Astrocyte (in vitro differentiated cells and primary cell): ENCODE results near the gene ATP11A. TPM values are rescaled to one million over a fixed set of nuclear protein-coding genes. Genes with fewer than 3 reads are reported as not detected.

ENCODE experiments used
- DNase-seq: peaks from one replicate; pipeline ENCODE4 v3.0.0-alpha.2; 2010; ENCODE audit warnings: low read depth
- FAIRE-seq: peaks from 2 replicates; lab custom pipeline; 2011; peaks lifted over from hg19 to GRCh38; lab: Jason Lieb, UNC
- H2AFZ ChIP-seq: 2 replicates; pipeline ENCODE4 v1.6.0; 2012; ENCODE audit warnings: low read depth, low read length, inconsistent platforms
- H3K27ac ChIP-seq: 2 replicates; pipeline ENCODE4 v1.5.1; 2011; ENCODE audit warnings: low read depth, low read length, inconsistent platforms
- H3K27me3 ChIP-seq: 2 replicates; pipeline ENCODE4 v1.6.0; 2011; ENCODE audit warnings: low read length, inconsistent platforms; ENCODE audit not compliant: insufficient read depth
- H3K36me3 ChIP-seq: 2 replicates; pipeline ENCODE4 v1.5.1; 2011; ENCODE audit warnings: low read length, inconsistent platforms; ENCODE audit not compliant: insufficient read depth
- H3K4me1 ChIP-seq: 2 replicates; pipeline ENCODE4 v1.5.1; 2011; ENCODE audit warnings: low read length, inconsistent platforms; ENCODE audit not compliant: insufficient read depth
- H3K4me2 ChIP-seq: 2 replicates; pipeline ENCODE4 v1.6.0; 2012; ENCODE audit warnings: low read length, inconsistent platforms
- H3K4me3 ChIP-seq: 2 replicates; pipeline ENCODE4 v1.5.1; 2011; ENCODE audit warnings: low read depth, mild to moderate bottlenecking, low read length, inconsistent platforms; ENCODE audit not compliant: insufficient read depth
- H3K79me2 ChIP-seq: 2 replicates; pipeline ENCODE4 v1.6.0; 2012; ENCODE audit warnings: mild to moderate bottlenecking, low read length, inconsistent platforms; ENCODE audit not compliant: insufficient read depth
- H3K9ac ChIP-seq: 2 replicates; pipeline ENCODE4 v1.6.0; 2012; ENCODE audit warnings: mild to moderate bottlenecking, low read length, inconsistent platforms
- H3K9me3 ChIP-seq: 2 replicates; pipeline ENCODE4 v1.5.1; 2012; ENCODE audit warnings: low read depth, mild to moderate bottlenecking, low read length, inconsistent platforms; ENCODE audit not compliant: insufficient read depth
- H4K20me1 ChIP-seq: 2 replicates; pipeline ENCODE4 v1.6.0; 2012; ENCODE audit warnings: low read length, inconsistent platforms; ENCODE audit not compliant: insufficient read depth
- H3K27ac Mint-ChIP-seq: one replicate; pipeline ENCODE4 v1.8.0; 2021; ENCODE audit warnings: mild to moderate bottlenecking, mixed read lengths; ENCODE audit not compliant: unreplicated experiment
- H3K27me3 Mint-ChIP-seq: one replicate; pipeline ENCODE4 v1.8.0; 2021; ENCODE audit warnings: low read depth, mixed read lengths; ENCODE audit not compliant: unreplicated experiment
- H3K36me3 Mint-ChIP-seq: one replicate; pipeline ENCODE4 v1.8.0; 2021; ENCODE audit warnings: low read depth, mixed read lengths; ENCODE audit not compliant: unreplicated experiment
- H3K4me1 Mint-ChIP-seq: one replicate; pipeline ENCODE4 v1.8.0; 2021; ENCODE audit warnings: low read depth, mixed read lengths; ENCODE audit not compliant: unreplicated experiment
- H3K4me3 Mint-ChIP-seq: one replicate; pipeline ENCODE4 v1.8.0; 2021; ENCODE audit warnings: mild to moderate bottlenecking, moderate library complexity, mixed read lengths; ENCODE audit not compliant: unreplicated experiment
- H3K9me3 Mint-ChIP-seq: one replicate; pipeline ENCODE4 v1.8.0; 2021; ENCODE audit warnings: mild to moderate bottlenecking, mixed read lengths; ENCODE audit not compliant: unreplicated experiment
- EZH2 ChIP-seq: IDR thresholded peaks from 2 replicates; pipeline ENCODE4 v1.6.1; 2012; ENCODE audit warnings: mild to moderate bottlenecking, low read length, inconsistent platforms; ENCODE audit not compliant: insufficient read depth
- total RNA-seq: library from RNA; stranded (reverse); gene quantifications from 2 replicates; pipeline ENCODE4 v1.2.1, GENCODE V29; 2021
- TF ChIP-seq, protein P1 (sequence below): IDR thresholded peaks from 2 replicates; pipeline ENCODE4 v1.5.1; 2011; ENCODE audit warnings: low read depth, mild to moderate bottlenecking, inconsistent platforms, low read length, moderate library complexity; ENCODE audit not compliant: insufficient read depth

ATP11A gene
- total RNA-seq, 1 donor from 2014 or later: 38.9 TPM

DNA sequence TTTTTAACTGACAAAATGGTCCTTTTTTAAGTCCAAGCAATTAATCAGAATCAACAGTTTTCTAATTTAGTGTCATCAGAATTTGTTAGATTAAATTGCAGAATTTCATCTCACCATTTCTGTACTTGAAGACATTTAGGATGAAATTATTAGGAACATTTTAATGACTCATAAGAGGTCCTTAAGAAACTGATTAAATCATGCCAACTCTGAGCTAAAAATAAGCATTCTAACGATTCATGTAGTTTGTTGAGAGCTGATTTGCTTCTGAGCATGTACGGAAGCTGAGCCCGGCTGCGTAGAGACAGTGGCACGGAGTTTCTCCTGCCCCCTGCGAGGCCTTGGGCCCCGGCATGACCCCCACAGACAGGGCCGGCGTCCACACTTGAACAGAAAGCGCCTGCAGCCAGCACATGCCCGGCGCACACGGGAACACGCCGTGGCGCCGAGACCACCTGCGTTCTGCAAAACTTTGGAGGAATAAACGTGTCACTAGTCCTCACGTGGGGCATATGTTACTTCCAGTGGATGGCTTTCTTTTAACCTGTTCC lies 189.5 kb downstream of the ATP11A start:
- no peaks in the 10 kb centered on the region for H3K4me1 ChIP-seq
- no peaks in the 10 kb centered on the region for H4K20me1 ChIP-seq
- Mint-ChIP-seq H3K4me3 (no peak overlapping the region), H3K27me3 (no peaks in the 10 kb centered on the region), H3K4me1 (no peaks in the 10 kb centered on the region), H3K36me3 (peaks cover 8% of the 10 kb centered on the region), H3K27ac (no peak overlapping the region), H3K9me3 (no peaks in the 10 kb centered on the region)
- H3K27me3 ChIP-seq: no peaks in the 10 kb centered on the region
- H3K36me3 ChIP-seq: no peaks in the 10 kb centered on the region
- H3K4me3 ChIP-seq: no peak overlapping the region
- no peak overlapping the region for H2AFZ ChIP-seq
- H3K79me2 ChIP-seq: no peaks in the 10 kb centered on the region
- DNase-seq: no peak
- FAIRE-seq: no peak
- H3K9ac ChIP-seq: no peak overlapping the region
- H3K9me3 ChIP-seq: no peaks in the 10 kb centered on the region
- H3K4me2 ChIP-seq: no peak overlapping the region
- TF ChIP-seq, protein P1, sequence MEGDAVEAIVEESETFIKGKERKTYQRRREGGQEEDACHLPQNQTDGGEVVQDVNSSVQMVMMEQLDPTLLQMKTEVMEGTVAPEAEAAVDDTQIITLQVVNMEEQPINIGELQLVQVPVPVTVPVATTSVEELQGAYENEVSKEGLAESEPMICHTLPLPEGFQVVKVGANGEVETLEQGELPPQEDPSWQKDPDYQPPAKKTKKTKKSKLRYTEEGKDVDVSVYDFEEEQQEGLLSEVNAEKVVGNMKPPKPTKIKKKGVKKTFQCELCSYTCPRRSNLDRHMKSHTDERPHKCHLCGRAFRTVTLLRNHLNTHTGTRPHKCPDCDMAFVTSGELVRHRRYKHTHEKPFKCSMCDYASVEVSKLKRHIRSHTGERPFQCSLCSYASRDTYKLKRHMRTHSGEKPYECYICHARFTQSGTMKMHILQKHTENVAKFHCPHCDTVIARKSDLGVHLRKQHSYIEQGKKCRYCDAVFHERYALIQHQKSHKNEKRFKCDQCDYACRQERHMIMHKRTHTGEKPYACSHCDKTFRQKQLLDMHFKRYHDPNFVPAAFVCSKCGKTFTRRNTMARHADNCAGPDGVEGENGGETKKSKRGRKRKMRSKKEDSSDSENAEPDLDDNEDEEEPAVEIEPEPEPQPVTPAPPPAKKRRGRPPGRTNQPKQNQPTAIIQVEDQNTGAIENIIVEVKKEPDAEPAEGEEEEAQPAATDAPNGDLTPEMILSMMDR: no peak
- TF ChIP-seq EZH2: no peak
- H3K27ac ChIP-seq: no peak overlapping the region

DNA sequence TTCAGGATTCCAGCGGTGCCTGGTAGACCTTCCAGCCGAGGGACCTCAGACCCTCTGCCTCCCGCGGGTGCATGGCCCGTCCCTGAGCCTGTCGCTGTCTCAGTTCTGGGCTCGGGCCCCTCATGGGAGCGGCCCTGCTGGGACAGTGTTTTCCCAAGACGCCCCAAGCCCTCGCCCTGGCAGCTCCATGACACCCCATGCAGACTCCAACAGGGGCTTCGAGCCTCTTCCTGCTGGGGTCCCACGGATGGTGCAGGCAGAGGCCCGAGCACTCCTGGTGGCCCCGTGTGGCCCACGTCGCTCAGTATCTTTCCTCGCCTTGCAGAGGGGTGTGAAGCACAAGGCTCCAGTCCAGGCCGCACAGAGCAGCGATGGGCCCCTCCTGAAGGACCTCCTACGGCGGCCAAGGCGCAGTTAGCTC lies 190.4 kb downstream of the ATP11A start:
- H3K36me3 ChIP-seq: no peaks in the 10 kb centered on the region
- no peaks in the 10 kb centered on the region for H4K20me1 ChIP-seq
- H3K79me2 ChIP-seq: no peaks in the 10 kb centered on the region
- no peak overlapping the region for H2AFZ ChIP-seq
- H3K9me3 ChIP-seq: no peaks in the 10 kb centered on the region
- no peak overlapping the region for H3K4me3 ChIP-seq
- DNase-seq: no peak
- H3K27me3 Mint-ChIP-seq: no peaks in the 10 kb centered on the region
- H3K36me3 Mint-ChIP-seq: peaks cover 6% of the 10 kb centered on the region
- no peaks in the 10 kb centered on the region for H3K4me1 ChIP-seq
- H3K27me3 ChIP-seq: no peaks in the 10 kb centered on the region
- TF ChIP-seq, protein P1: no peak
- TF ChIP-seq EZH2: no peak
- no peak for FAIRE-seq
- no peaks in the 10 kb centered on the region for H3K9me3 Mint-ChIP-seq
- H3K4me3 Mint-ChIP-seq: no peak overlapping the region
- no peak overlapping the region for H3K9ac ChIP-seq
- no peaks in the 10 kb centered on the region for H3K4me1 Mint-ChIP-seq
- no peak overlapping the region for H3K4me2 ChIP-seq
- no peak overlapping the region for H3K27ac ChIP-seq
- H3K27ac Mint-ChIP-seq: no peak overlapping the region

DNA sequence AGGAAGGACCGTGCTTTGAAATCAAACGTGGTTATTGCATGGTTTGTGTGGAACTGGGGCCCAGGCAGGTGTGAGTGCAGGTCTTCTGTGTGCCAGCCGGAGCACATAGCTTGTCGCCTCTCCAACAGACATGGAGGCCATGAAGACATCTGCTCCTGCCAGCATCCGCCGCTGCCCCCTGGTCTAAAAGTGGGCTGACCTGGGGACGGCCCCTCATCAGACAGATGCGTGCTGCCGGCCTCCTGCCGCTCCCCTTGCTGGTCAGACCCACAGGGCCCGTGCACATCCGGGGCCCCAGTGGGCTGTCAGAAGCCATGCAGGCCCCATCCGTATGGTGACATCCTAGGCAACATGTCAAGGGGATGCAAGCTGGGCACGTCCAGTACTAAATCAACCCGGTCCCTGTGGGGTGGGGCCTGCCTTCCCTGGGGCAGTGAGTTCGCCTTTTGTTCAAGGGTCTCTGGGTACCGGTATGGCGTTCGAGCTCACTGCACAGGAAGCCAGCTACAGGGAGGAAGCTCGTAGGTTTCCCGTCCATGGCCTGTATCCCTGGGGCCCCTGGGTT lies 191.2 kb downstream of the ATP11A start:
- DNase-seq: no peak
- H3K36me3 ChIP-seq: no peaks in the 10 kb centered on the region
- no peaks in the 10 kb centered on the region for H3K4me1 Mint-ChIP-seq

More for the DNA sequence above, 191.2 kb downstream of the ATP11A start:
- H3K36me3 Mint-ChIP-seq: peaks cover 5% of the 10 kb centered on the region
- no peak overlapping the region for H3K27ac ChIP-seq
- no peak overlapping the region for H3K9ac ChIP-seq
- H3K79me2 ChIP-seq: no peaks in the 10 kb centered on the region
- no peaks in the 10 kb centered on the region for H3K9me3 ChIP-seq
- no peak for FAIRE-seq
- no peak for TF ChIP-seq EZH2
- TF ChIP-seq, protein P1: no peak
- no peak overlapping the region for H3K4me3 Mint-ChIP-seq
- no peaks in the 10 kb centered on the region for H4K20me1 ChIP-seq
- H3K27ac Mint-ChIP-seq: no peak overlapping the region
- no peaks in the 10 kb centered on the region for H3K9me3 Mint-ChIP-seq
- H3K4me3 ChIP-seq: no peak overlapping the region
- H3K27me3 ChIP-seq: no peaks in the 10 kb centered on the region
- peaks cover 7% of the 10 kb centered on the region for H3K4me1 ChIP-seq
- no peak overlapping the region for H3K4me2 ChIP-seq
- H2AFZ ChIP-seq: no peak overlapping the region
- no peaks in the 10 kb centered on the region for H3K27me3 Mint-ChIP-seq
